Keratinocyte (primary cell): Measurements from ENCODE around the gene MAP2K4. TPM values are rescaled to one million over a fixed set of nuclear protein-coding genes. Genes with fewer than 3 reads are reported as not detected.

Experiments
- DNase-seq: peaks from one replicate; pipeline ENCODE4 v3.0.0-alpha.2; 2011; ENCODE audit warnings: low read depth, missing footprints, low spot score
- FAIRE-seq: peaks from 2 replicates; lab custom pipeline; 2011; peaks lifted over from hg19 to GRCh38; lab: Jason Lieb, UNC
- H2AFZ ChIP-seq: 2 replicates; pipeline ENCODE4 v1.6.0; 2012; ENCODE audit warnings: low read length, control low read depth, inconsistent platforms; ENCODE audit not compliant: control insufficient read depth
- H3K27ac ChIP-seq: 2 replicates; pipeline ENCODE4 v1.5.1; 2011; ENCODE audit warnings: low read length; ENCODE audit not compliant: control insufficient read depth, insufficient read depth
- H3K27me3 ChIP-seq: 3 replicates; pipeline ENCODE4 v1.6.0; 2011; ENCODE audit warnings: low read length; ENCODE audit not compliant: control insufficient read depth, insufficient read depth; ENCODE audit errors: extremely low read depth
- H3K36me3 ChIP-seq, 2 experiments: 2 replicates in 1 of 2; 3 replicates in 1 of 2; pipeline ENCODE4 v1.5.1; 2011; ENCODE audit warnings: low read length in 2 of 2, mild to moderate bottlenecking in 1 of 2; ENCODE audit not compliant: control insufficient read depth in 2 of 2, insufficient read depth in 2 of 2; ENCODE audit errors: extremely low read depth in 1 of 2
- H3K4me1 ChIP-seq: 3 replicates; pipeline ENCODE4 v1.5.1; 2011; ENCODE audit warnings: low read length; ENCODE audit not compliant: control insufficient read depth, insufficient read depth; ENCODE audit errors: extremely low read depth
- H3K4me2 ChIP-seq: 3 replicates; pipeline ENCODE4 v1.6.0; 2011; ENCODE audit warnings: low read depth, low read length; ENCODE audit not compliant: control insufficient read depth, insufficient read depth; ENCODE audit errors: extremely low read depth
- H3K4me3 ChIP-seq, 3 experiments: fragments of 200-600 bp in 1 of 3; sonication (generic) in 1 of 3; 2 replicates in 2 of 3; 3 replicates in 1 of 3; pipeline ENCODE4 v1.5.1; 2011 to 2016; ENCODE audit warnings: low read length in 3 of 3, mild to moderate bottlenecking in 3 of 3, control low read depth in 2 of 3, inconsistent platforms in 1 of 3, low read depth in 1 of 3, mixed read lengths in 1 of 3, mixed run types in 1 of 3, moderate library complexity in 1 of 3; ENCODE audit not compliant: control insufficient read depth in 2 of 3, insufficient read depth in 2 of 3; ENCODE audit errors: extremely low read depth in 1 of 3
- H3K79me2 ChIP-seq: 2 replicates; pipeline ENCODE4 v1.6.0; 2012; ENCODE audit warnings: low read length; ENCODE audit not compliant: control insufficient read depth, insufficient read depth
- H3K9ac ChIP-seq: 3 replicates; pipeline ENCODE4 v1.6.0; 2011; ENCODE audit warnings: low read length; ENCODE audit not compliant: control insufficient read depth, insufficient read depth; ENCODE audit errors: extremely low read depth
- H3K9me1 ChIP-seq: 3 replicates; pipeline ENCODE4 v1.6.0; 2011; ENCODE audit warnings: low read length; ENCODE audit not compliant: control insufficient read depth, insufficient read depth; ENCODE audit errors: extremely low read depth
- H3K9me3 ChIP-seq: 2 replicates; pipeline ENCODE4 v1.5.1; 2012; ENCODE audit warnings: low read depth, low read length; ENCODE audit not compliant: control insufficient read depth
- H4K20me1 ChIP-seq: 3 replicates; pipeline ENCODE4 v1.6.0; 2011; ENCODE audit warnings: low read length; ENCODE audit not compliant: control insufficient read depth, insufficient read depth; ENCODE audit errors: extremely low read depth
- EZH2 ChIP-seq: IDR thresholded peaks from one replicate; pipeline ENCODE4 v1.6.1; 2012; ENCODE audit warnings: inconsistent platforms, mild to moderate bottlenecking, low read length, moderate library complexity
- dilution Hi-C: fragments of 300-500 bp; cut with MboI; formaldehyde crosslinking; loops from one replicate; pipeline ENCODE4 v1.7.0; 2020; ENCODE audit warnings: low sequenced_read_pairs; ENCODE audit not compliant: extremely low pct_ligation_motif_present
- polyA plus RNA-seq, 5 experiments: library from polyadenylated mRNA; depleted of rRNA in 3 of 5; stranded (reverse) in 3 of 5; stranded (forward) in 1 of 5; unstranded in 1 of 5; fragments of >200 nt; gene quantifications; 1 replicate in 1 of 5; 2 replicates in 3 of 5; 3 replicates in 1 of 5; pipeline versions ENCODE4 v1.2.1 to v1.2.3, GENCODE V29; 2011 to 2012; ENCODE audit warnings: missing spikeins in 2 of 5, low read depth in 1 of 5, low replicate concordance in 1 of 5
- TF ChIP-seq, protein P1 (sequence below), 3 experiments: IDR thresholded peaks in 1 of 3; conservative IDR thresholded peaks in 1 of 3; optimal IDR thresholded peaks in 1 of 3; 2 replicates in 2 of 3; 3 replicates in 1 of 3; pipeline versions ENCODE3 to v1.5.1; 2011; ENCODE audit warnings: low read length in 3 of 3, mild to moderate bottlenecking in 3 of 3, moderate library complexity in 2 of 3, control low read depth in 1 of 3, inconsistent platforms in 1 of 3; ENCODE audit not compliant: insufficient read depth in 2 of 3; ENCODE audit errors: extremely low read depth in 1 of 3

MAP2K4 gene
- polyA plus RNA-seq, 1 donor (not counting 4 experiments of a cell fraction or from before 2014, with no cell fraction given): 37.3 TPM

- TF ChIP-seq, protein P1, sequence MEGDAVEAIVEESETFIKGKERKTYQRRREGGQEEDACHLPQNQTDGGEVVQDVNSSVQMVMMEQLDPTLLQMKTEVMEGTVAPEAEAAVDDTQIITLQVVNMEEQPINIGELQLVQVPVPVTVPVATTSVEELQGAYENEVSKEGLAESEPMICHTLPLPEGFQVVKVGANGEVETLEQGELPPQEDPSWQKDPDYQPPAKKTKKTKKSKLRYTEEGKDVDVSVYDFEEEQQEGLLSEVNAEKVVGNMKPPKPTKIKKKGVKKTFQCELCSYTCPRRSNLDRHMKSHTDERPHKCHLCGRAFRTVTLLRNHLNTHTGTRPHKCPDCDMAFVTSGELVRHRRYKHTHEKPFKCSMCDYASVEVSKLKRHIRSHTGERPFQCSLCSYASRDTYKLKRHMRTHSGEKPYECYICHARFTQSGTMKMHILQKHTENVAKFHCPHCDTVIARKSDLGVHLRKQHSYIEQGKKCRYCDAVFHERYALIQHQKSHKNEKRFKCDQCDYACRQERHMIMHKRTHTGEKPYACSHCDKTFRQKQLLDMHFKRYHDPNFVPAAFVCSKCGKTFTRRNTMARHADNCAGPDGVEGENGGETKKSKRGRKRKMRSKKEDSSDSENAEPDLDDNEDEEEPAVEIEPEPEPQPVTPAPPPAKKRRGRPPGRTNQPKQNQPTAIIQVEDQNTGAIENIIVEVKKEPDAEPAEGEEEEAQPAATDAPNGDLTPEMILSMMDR (optimal IDR thresholded peaks at IDR 0.05 in 1 of 3, IDR thresholded peaks at IDR 0.05 in 1 of 3, conservative IDR thresholded peaks at IDR 0.05 in 1 of 3; ENCODE audit: extremely low read depth in 1 of 3, insufficient read depth in 2 of 3, low read length in 3 of 3): no peak
- no peak for TF ChIP-seq EZH2
- no peak overlapping the region for H3K4me3 ChIP-seq
- H3K9me3 ChIP-seq: no peaks in the 10 kb centered on the region
- no peak overlapping the region for H3K27ac ChIP-seq
- no peaks in the 10 kb centered on the region for H4K20me1 ChIP-seq
- DNase-seq (no peak), FAIRE-seq (no peak)
- peaks cover 4 to 16% of the 10 kb centered on the region in 2 experiments for H3K36me3 ChIP-seq
- H2AFZ ChIP-seq: no peak overlapping the region
- H3K79me2 ChIP-seq: peaks cover 44% of the 10 kb centered on the region
- H3K4me2 ChIP-seq: no peak overlapping the region
- peaks cover 27% of the 10 kb centered on the region for H3K4me1 ChIP-seq
- no peaks in the 10 kb centered on the region for H3K9me1 ChIP-seq
- H3K9ac ChIP-seq: no peak overlapping the region
- dilution Hi-C loops: no loop called here
- no peaks in the 10 kb centered on the region for H3K27me3 ChIP-seq
Measured at GRCh38 chr17:12074346-12074745, 53.7 kb downstream of the MAP2K4 start.

GRCh38 chr17:12077773-12078172 is 57.1 kb downstream of the MAP2K4 start:
- no peak for TF ChIP-seq EZH2
- TF ChIP-seq, protein P1 (optimal IDR thresholded peaks at IDR 0.05 in 1 of 3, IDR thresholded peaks at IDR 0.05 in 1 of 3, conservative IDR thresholded peaks at IDR 0.05 in 1 of 3; ENCODE audit: extremely low read depth in 1 of 3, insufficient read depth in 2 of 3, low read length in 3 of 3): no peak
- Histone ChIP-seq H3K4me2 (no peak overlapping the region), H4K20me1 (no peaks in the 10 kb centered on the region), H3K27ac (no peak overlapping the region), H3K36me3 (peaks cover 7 to 21% of the 10 kb centered on the region in 2 experiments), H3K9me3 (no peaks in the 10 kb centered on the region), H3K4me3 (no peak overlapping the region), H3K27me3 (no peaks in the 10 kb centered on the region), H3K79me2 (peaks cover 36% of the 10 kb centered on the region), H3K4me1 (peaks cover 17% of the 10 kb centered on the region), H3K9ac (no peak overlapping the region), H3K9me1 (no peaks in the 10 kb centered on the region), H2AFZ (no peak overlapping the region)
- dilution Hi-C loops: no loop called here
- FAIRE-seq (peak; percentile 46), DNase-seq (no peak)
